MG63 (cell line): ENCODE results near the gene OR1J2. TPM values are rescaled to one million over a fixed set of nuclear protein-coding genes. Genes with fewer than 3 reads are reported as not detected.

Experiments
- DNase-seq: peaks from one replicate; pipeline ENCODE4 v3.0.0-alpha.2; 2020
- H3K27me3 ChIP-seq: fragments of 250-450 bp; sonication (Bioruptor Pico); 2 replicates; pipeline ENCODE4 v1.5.1; 2020; ENCODE audit warnings: mild to moderate bottlenecking, moderate library complexity
- H3K36me3 ChIP-seq: fragments of 250-450 bp; sonication (Bioruptor Pico); 2 replicates; pipeline ENCODE4 v1.5.1; 2020; ENCODE audit warnings: mild to moderate bottlenecking, moderate library complexity
- H3K4me3 ChIP-seq: fragments of 250-450 bp; sonication (Bioruptor Pico); 2 replicates; pipeline ENCODE4 v1.5.1; 2020; ENCODE audit warnings: mild to moderate bottlenecking, moderate library complexity
- H3K9me3 ChIP-seq: fragments of 250-450 bp; sonication (Bioruptor Pico); 2 replicates; pipeline ENCODE4 v1.5.1; 2020; ENCODE audit warnings: mild to moderate bottlenecking, moderate library complexity
- total RNA-seq: library from RNA; depleted of rRNA; stranded (reverse); fragments of >200 nt; shearing (Covaris generic); gene quantifications from 2 replicates; pipeline ENCODE4 v1.2.3, GENCODE V29; 2014; ENCODE audit warnings: low replicate concordance; rRNA removed

Gene OR1J2
- not detected in 2 replicates for total RNA-seq

DNA sequence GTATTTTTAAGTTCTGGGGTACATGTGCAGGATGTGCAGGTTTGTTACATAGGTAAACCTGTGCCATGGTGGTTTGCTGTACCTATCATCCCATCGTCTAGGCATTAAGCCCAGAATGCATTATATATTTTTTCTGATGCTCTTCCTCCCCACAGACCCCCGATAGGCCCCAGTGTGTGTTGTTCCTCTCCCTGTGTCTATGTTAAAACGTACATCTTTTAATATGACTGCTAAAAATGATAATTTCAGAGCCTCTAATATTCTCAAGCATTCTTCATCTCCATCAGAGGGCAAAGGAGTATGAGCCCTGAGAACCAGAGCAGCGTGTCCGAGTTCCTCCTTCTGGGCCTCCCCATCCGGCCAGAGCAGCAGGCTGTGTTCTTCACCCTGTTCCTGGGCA lies at the start of gene OR1J2:
OR1J2 (plus strand) TSS at position 301 of the 400 bp plus-strand sequence; CDS start at position 301, 0 bp downstream.
- no peaks in the 10 kb centered on the region for H3K9me3 ChIP-seq
- no peak within 1 kb of the TSS for H3K4me3 ChIP-seq
- H3K27me3 ChIP-seq = peaks cover 6% of the 10 kb centered on the region; the same call in 1 of the 2 replicates
- DNase-seq = no peak
- H3K36me3 ChIP-seq = no peaks in the 10 kb centered on the region

GRCh38 chr9:122463828-122464632 lies 46.6 kb upstream of the OR1J2 start:
- DNase-seq = no peak
- H3K36me3 ChIP-seq = no peaks in the 10 kb centered on the region
- H3K27me3 ChIP-seq = peaks cover 20% of the 10 kb centered on the region
- H3K4me3 ChIP-seq = no peak overlapping the region; the same call in 1 of the 2 replicates
- H3K9me3 ChIP-seq = peaks cover 2% of the 10 kb centered on the region; the same call in 1 of the 2 replicates

DNA sequence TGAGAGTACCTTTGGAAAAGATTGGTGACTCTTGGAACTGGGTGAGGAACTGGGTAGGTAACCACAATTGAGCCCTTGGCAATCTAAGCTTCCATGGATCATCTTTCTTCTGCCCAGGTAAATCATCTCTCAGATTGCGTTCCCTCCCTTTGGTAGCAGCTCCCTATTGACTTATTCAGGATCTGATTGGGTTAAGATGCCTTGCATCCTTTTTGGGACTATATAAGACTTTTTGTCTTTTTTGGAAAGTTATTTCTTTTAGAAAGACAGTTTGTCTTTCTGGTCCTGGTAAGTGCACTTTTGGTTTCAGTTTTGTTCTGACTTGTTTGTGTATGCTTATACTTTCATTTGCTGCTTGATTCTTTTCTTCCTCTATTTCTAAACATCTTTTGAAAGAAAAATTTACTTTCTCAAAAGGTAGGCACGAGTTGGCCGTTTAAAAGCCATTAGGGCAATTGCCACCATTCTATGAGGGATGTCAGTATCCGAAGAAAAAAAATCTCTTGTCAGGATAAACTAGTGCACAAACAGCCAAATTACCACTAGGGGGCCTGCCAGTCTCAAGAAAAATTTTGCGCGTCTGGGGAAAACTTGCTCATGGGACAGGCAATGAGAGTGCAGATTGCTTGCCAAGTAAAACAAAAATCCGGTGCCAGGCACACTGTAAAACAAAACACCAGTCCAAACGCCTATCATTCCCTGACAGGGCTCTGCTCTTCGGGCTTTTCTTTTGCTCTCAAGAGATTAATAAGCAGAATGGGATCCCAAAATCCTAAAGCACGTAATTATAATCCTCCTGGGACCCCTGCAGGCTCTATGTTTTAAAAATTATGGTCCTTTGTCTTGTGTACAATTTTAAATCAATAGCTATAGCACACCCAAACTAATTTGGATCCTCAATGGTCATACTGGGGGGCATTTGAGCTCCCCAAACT lies 45.7 kb upstream of the OR1J2 start:
- peak; percentile 84 for DNase-seq
- no peaks in the 10 kb centered on the region for H3K36me3 ChIP-seq
- peaks cover 15% of the 10 kb centered on the region for H3K27me3 ChIP-seq
- peaks cover 2% of the 10 kb centered on the region; the same call in 1 of the 2 replicates for H3K9me3 ChIP-seq
- H3K4me3 ChIP-seq = peak overlapping the region; percentile 32

DNA sequence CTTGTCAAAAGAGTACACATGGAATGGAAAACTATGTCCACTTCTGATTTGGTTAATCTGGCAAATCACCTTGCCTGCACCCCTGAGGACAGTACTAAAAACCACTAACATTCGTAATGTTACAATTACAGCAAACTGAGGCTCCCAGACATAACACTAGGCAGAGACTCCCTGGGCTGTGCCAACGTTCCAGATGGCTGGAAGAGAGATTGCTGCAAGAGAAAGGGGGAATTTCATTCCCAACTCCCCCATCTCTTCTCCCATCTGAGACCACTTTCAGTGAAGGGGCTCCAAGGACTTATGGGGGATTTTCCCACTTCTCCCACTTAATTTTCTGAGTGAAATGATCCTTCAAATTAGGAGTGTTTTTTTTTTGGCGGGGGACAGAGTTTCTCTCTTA lies 44.1 kb upstream of the OR1J2 start:
- no peak for DNase-seq
- H3K27me3 ChIP-seq = peaks cover 13% of the 10 kb centered on the region
- no peaks in the 10 kb centered on the region for H3K9me3 ChIP-seq
- no peaks in the 10 kb centered on the region for H3K36me3 ChIP-seq
- no peak overlapping the region for H3K4me3 ChIP-seq

- Histone ChIP-seq H3K4me3 (no peak overlapping the region), H3K36me3 (no peaks in the 10 kb centered on the region), H3K9me3 (no peaks in the 10 kb centered on the region), H3K27me3 (peaks cover 12% of the 10 kb centered on the region)
- DNase-seq = no peak
Observed at GRCh38 chr9:122468735-122469134, 41.9 kb upstream of the OR1J2 start.

DNA sequence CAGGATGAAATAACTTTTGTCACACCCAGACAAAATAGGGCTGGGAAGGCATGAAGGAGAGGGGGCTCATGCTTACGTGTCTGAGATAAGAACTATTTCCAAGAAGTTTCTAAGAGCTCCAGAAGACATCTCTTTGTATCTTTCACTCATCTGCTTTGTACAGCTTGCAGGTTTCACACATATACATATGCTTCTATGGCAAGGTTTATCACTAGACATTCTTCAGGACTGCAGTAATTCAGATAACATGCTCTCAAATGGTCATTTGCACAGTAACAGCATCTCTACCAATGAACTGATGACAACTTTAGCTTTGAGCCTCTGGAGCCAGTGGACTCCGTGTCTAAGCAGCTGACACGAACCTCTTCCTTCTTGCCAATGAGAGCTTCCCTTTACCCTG lies 36.0 kb upstream of the OR1J2 start:
- H3K36me3 ChIP-seq = no peaks in the 10 kb centered on the region
- no peak for DNase-seq
- H3K27me3 ChIP-seq = peaks cover 14% of the 10 kb centered on the region; the same call in 1 of the 2 replicates
- H3K4me3 ChIP-seq = no peak overlapping the region
- H3K9me3 ChIP-seq = no peaks in the 10 kb centered on the region

DNA sequence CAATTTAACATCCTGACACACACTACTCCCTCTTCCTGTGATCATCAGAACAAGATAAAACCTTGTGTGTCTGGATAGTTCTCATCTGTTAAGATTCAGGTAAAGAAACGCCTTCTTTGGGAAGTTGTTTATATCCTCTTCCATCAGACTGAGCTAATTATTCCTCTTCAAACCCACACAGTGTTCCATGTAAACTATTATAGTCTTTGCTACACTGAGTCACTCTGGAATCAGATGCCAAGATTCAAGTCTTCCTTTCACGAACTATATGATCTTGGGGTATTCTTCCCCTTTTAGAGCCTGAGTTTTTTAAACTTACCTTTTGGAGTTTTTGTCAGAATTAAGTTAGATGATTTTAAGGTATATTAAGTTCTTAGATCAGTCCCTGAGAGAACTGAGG lies 34.9 kb upstream of the OR1J2 start:
- no peak for DNase-seq
- no peaks in the 10 kb centered on the region for H3K36me3 ChIP-seq
- H3K9me3 ChIP-seq = no peaks in the 10 kb centered on the region
- no peak overlapping the region for H3K4me3 ChIP-seq
- H3K27me3 ChIP-seq = peaks cover 20% of the 10 kb centered on the region

DNA sequence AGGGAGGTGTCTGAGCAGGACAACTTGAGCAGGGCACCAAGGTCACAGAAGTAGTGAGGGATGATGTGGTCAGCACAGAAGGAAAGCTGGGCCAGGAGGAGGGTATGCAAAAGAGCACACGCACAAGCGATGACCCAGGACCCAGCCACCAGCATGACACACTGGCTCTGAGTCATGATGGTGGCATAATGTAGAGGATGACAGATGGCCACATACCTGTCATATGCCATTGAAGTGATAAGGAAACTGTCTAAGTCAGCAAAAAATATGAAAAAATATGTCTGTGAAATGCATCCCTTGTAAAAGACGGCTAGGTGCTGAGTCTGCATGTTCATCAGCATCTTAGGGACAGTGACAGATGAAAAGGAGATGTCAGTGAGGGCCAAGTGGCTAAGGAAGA lies 33.3 kb upstream of the OR1J2 start:
- DNase-seq = no peak
- Histone ChIP-seq H3K9me3 (no peaks in the 10 kb centered on the region), H3K36me3 (no peaks in the 10 kb centered on the region), H3K27me3 (peaks cover 24% of the 10 kb centered on the region), H3K4me3 (no peak overlapping the region)

- no peaks in the 10 kb centered on the region for H3K36me3 ChIP-seq
- no peaks in the 10 kb centered on the region for H3K9me3 ChIP-seq
- DNase-seq = no peak
- H3K27me3 ChIP-seq = peaks cover 24% of the 10 kb centered on the region
- no peak within 1 kb of the TSS for H3K4me3 ChIP-seq
Observed at GRCh38 chr9:122477826-122478225, 32.8 kb upstream of the OR1J2 start, which contains the start of gene OR1J1. TSS of gene OR1J1 (minus strand) at chr9:122477926. CDS start at chr9:122477926, 0 bp downstream.

- no peak for DNase-seq
- no peak overlapping the region for H3K4me3 ChIP-seq
- H3K36me3 ChIP-seq = no peaks in the 10 kb centered on the region
- no peaks in the 10 kb centered on the region for H3K9me3 ChIP-seq
- H3K27me3 ChIP-seq = peaks cover 26% of the 10 kb centered on the region
Observed at GRCh38 chr9:122479062-122479461, 31.5 kb upstream of the OR1J2 start.

DNA sequence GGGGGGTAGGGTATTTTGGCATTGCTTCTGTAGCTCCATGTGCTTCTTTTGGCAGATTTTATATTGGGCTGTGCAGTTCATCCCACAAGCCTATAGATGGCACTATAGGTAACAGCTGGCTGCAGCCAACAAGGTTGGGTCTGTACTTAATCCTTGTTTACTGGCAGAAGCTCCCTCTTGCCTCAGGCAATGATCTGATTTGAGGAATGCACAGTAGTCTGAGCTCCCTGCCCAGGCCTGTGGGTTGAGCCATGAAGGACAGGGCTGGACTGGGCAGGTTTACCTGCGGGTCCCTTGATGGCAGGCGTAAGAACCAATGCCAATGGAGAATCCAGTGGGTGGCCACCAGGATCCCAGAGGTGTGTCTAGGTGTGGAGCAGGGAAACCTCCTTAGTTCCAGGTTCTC lies 11.7 kb upstream of the OR1J2 start:
- DNase-seq = peak; percentile 30
- Histone ChIP-seq H3K4me3 (no peak overlapping the region), H3K36me3 (no peaks in the 10 kb centered on the region), H3K27me3 (peaks cover 26% of the 10 kb centered on the region), H3K9me3 (peaks cover 6% of the 10 kb centered on the region; the same call in 1 of the 2 replicates)

- no peaks in the 10 kb centered on the region for H3K36me3 ChIP-seq
- no peaks in the 10 kb centered on the region for H3K9me3 ChIP-seq
- DNase-seq = no peak
- H3K27me3 ChIP-seq = peaks cover 3% of the 10 kb centered on the region
- H3K4me3 ChIP-seq = no peak overlapping the region
Observed at GRCh38 chr9:122506964-122507363, 3.6 kb upstream of the OR1J2 start.

- H3K9me3 ChIP-seq = no peaks in the 10 kb centered on the region
- DNase-seq = no peak
- no peak overlapping the region for H3K4me3 ChIP-seq
- no peaks in the 10 kb centered on the region for H3K36me3 ChIP-seq
- H3K27me3 ChIP-seq = peaks cover 2% of the 10 kb centered on the region
Observed at GRCh38 chr9:122518226-122518625, 7.6 kb downstream of the OR1J2 start.

GRCh38 chr9:122518841-122519240 lies 8.2 kb downstream of the OR1J2 start, which contains the start of gene OR1J4:
TSS of gene OR1J4 (plus strand) at chr9:122519141. CDS start at chr9:122519141, 0 bp downstream.
- DNase-seq = no peak
- no peak within 1 kb of the TSS for H3K4me3 ChIP-seq
- H3K9me3 ChIP-seq = no peaks in the 10 kb centered on the region
- peaks cover 2% of the 10 kb centered on the region for H3K27me3 ChIP-seq
- no peaks in the 10 kb centered on the region for H3K36me3 ChIP-seq

GRCh38 chr9:122519376-122519775 lies 8.8 kb downstream of the OR1J2 start:
- H3K9me3 ChIP-seq = no peaks in the 10 kb centered on the region
- no peaks in the 10 kb centered on the region for H3K36me3 ChIP-seq
- peaks cover 2% of the 10 kb centered on the region for H3K27me3 ChIP-seq
- no peak overlapping the region for H3K4me3 ChIP-seq
- no peak for DNase-seq

GRCh38 chr9:122526602-122527001 lies 16.0 kb downstream of the OR1J2 start:
- Histone ChIP-seq H3K27me3 (peaks cover 15% of the 10 kb centered on the region), H3K36me3 (no peaks in the 10 kb centered on the region), H3K4me3 (no peak overlapping the region), H3K9me3 (no peaks in the 10 kb centered on the region)
- DNase-seq = no peak

DNA sequence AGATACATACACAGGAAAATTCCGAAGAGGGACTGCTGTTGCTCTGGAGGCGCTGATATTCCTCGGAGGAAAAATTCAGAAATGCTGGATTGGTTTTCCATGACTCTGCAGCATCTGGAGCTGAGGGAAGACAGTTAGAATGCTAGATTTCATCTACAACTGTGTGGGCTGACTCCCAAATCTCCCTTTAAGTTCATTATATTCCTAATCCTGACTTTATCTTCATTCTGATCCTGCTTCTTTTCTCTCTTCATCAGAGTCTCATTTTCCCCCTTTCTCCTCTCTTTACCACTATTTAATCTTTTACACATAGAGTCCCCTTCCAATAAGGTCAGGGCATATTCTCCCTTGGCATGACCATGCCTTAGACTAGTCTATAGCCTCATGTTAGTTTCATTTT lies 16.6 kb downstream of the OR1J2 start, which contains the start of gene OR1N1:
OR1N1 (minus strand) TSS at position 101 of the 400 bp plus-strand sequence; CDS start at position 101, 0 bp downstream.
- Histone ChIP-seq H3K9me3 (no peaks in the 10 kb centered on the region), H3K36me3 (no peaks in the 10 kb centered on the region), H3K4me3 (no peak within 1 kb of the TSS), H3K27me3 (peaks cover 15% of the 10 kb centered on the region)
- DNase-seq = no peak
